HG03066 (cell line): Measurements from ENCODE around the gene BEAN1.

Source experiments
- ATAC-seq: cut with Tn5 transposase; IDR thresholded peaks from one replicate; pipeline ENCODE4 v1.9.1; 2021; ENCODE audit warnings: low read depth; ENCODE audit not compliant: unreplicated experiment

BEAN1 gene

DNA sequence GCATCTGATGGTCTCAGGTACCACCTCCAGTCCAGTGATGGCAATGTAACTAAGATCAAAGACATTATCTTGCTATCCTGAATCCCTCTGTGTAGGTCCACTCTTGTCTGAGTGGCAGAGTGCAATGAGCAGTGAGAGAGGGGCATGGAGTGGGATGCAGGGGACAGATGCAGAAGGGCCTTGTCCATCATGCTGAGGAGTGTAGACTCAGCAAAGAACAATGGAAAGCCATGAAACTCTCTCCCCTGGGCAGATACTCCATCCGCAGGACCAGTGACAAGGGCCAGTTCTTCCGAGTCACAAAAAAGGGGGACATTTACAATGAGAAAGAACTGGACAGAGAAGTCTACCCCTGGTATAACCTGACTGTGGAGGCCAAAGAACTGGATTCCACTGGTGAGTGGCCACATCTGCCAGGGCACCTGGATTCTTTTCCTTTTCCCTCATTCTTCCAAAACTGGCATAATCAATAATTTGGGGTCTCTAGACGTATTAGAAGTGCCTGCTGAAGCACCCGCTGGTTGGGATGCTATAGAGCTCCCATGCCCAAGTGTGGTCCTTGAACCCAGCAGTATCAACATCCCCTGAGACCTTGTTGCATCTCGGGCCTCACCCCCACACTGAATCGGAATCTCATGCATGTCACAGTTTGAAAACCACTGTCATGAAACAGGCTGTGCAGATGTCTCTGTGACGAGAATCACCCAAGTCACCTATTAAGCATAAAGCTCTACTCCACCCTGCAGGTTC is 31.1 kb upstream of the BEAN1 start:
- no peak for ATAC-seq

DNA sequence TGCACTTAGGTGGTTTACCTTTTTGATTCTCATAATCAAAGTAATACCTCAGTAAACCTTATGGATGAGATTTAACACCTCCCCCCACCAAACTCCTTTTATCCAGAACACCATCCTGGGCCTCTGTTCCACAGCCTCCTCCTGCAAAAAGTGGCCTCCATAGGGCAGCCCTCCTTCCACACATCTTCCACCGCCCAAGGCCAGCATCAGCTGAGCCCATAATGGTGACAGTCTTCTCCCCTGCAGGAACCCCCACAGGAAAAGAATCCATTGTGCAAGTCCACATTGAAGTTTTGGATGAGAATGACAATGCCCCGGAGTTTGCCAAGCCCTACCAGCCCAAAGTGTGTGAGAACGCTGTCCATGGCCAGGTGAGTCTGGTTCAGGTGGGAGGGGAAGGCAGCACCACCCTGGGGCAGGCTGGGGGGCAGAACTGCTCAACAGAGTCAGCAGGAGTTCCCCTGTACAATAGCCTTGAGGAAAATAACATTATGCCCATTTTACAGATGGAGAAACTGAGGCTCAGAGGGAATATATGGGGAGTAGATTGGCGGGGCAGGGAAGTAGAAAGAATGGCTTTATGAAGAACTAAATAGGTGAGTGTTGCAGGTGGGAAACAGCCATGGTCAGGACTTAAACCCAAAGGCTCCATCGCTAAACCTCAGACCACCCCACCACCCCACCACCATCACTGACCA is 29.2 kb upstream of the BEAN1 start:
- no peak for ATAC-seq

DNA sequence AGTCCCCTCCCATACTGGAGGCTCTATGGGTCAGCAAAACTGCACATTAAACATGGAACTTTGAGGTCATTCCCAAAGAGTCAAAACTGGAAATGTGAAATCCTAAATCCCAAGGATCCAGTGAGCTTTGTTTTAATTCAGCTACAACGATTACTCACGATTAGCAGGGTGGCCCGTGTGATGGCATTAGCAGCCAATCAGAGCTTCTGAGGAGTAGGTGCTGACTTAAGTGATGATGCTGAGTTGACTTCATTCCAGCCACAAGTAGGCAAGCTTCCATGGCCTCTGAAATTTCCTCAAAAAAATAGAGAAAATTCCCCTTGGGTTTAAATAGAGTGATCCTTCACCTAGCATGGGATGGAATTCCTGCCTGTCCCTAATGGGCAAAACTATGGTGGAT is 28.1 kb upstream of the BEAN1 start:
- ATAC-seq = no peak

DNA sequence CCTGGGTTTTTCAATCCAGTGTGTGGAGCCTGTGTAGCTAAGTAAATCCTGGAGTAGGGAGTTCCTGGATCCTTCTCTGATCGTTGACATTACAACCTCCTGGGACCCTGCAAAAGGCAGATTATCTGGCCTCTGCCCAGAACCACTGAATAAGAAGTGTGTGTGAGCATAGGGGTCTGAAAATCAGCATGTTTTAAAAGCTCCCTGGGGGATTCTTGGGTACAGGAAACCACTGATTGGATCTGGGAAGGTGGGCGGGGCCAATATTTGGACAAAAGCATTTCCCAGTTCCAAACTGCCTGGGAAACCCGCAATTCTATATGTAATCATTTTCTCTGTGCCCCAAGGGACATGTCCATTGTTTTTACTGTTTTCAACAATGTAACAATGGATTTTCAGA is 27.2 kb upstream of the BEAN1 start:
- ATAC-seq = no peak

DNA sequence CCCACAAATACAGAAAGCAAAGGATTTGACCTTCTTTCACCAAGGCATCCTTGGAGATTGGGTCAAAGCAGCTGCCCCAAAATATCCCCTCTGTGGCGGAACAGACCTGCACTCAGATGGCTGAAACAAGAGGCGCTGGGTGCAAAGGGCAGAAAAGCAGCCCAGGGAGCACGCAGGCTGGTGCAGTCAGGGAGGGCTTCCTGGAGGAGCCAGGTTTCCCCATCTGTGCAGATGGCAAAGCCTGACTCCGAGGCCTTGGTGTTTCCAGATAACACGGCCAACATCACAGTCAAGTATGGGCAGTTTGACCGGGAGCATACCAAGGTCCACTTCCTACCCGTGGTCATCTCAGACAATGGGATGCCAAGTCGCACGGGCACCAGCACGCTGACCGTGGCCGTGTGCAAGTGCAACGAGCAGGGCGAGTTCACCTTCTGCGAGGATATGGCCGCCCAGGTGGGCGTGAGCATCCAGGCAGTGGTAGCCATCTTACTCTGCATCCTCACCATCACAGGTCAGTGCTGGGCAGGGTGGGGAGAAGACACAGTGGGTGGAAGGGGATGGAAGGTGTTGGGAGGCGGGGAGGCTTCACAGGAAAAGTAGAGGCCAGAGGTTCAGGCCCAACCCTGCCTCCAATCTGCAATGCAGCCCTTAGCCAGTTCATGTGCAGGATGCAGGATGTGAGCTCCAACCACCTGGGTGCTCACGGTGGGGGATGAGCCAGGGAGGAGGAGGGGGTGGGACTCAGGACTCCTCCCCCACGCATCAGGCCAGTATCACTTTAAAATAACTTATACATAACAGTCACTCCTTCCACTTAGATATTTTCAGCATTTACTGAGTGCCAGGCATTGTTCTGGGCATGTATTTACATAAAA is 26.4 kb upstream of the BEAN1 start:
- ATAC-seq = no peak

DNA sequence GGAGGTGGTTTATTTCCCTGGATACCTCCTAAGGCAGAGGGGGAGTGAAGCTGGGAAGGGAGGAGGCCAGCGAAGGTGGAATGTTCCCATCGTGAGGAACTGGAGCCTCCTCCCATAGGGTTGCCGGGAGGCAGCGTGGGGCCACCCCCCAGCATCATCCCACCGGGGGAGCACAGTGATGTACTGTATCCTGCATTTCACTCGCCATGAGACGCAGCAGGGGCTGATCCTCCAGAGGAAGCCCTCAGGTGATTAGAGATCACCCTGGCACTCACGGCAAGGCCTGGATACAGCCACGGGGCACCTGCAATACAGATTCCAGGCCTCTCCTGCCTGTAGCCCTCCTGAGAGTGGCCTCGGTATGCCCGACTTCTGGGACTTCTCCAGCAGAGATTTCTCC is 25.5 kb upstream of the BEAN1 start:
- no peak for ATAC-seq

DNA sequence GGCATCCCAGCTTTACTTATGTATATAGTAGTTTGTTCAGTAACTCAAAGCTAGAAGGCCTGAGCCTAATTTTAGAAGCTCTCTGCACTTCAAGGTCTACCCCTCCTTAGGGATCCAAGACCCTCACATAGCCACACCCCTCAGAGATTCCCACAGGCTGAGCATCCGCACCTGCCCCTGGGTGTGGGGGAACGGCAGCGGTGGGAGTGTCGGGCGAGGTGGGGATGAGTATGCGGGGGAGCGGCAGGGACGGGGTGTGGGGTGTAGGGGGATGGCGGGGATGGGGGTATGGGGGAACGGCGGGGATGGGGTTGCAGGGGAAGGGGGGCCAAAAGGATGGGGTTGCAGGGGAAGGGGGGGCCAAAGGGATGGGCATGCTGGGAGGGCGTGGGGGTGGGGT is 24.9 kb upstream of the BEAN1 start:
- no peak for ATAC-seq

DNA sequence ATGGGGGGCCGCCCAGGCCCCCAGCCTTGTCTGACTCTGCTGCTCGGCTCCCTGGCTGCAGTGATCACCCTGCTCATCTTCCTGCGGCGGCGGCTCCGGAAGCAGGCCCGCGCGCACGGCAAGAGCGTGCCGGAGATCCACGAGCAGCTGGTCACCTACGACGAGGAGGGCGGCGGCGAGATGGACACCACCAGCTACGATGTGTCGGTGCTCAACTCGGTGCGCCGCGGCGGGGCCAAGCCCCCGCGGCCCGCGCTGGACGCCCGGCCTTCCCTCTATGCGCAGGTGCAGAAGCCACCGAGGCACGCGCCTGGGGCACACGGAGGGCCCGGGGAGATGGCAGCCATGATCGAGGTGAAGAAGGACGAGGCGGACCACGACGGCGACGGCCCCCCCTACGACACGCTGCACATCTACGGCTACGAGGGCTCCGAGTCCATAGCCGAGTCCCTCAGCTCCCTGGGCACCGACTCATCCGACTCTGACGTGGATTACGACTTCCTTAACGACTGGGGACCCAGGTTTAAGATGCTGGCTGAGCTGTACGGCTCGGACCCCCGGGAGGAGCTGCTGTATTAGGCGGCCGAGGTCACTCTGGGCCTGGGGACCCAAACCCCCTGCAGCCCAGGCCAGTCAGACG is 24.4 kb upstream of the BEAN1 start:
- ATAC-seq = no peak

DNA sequence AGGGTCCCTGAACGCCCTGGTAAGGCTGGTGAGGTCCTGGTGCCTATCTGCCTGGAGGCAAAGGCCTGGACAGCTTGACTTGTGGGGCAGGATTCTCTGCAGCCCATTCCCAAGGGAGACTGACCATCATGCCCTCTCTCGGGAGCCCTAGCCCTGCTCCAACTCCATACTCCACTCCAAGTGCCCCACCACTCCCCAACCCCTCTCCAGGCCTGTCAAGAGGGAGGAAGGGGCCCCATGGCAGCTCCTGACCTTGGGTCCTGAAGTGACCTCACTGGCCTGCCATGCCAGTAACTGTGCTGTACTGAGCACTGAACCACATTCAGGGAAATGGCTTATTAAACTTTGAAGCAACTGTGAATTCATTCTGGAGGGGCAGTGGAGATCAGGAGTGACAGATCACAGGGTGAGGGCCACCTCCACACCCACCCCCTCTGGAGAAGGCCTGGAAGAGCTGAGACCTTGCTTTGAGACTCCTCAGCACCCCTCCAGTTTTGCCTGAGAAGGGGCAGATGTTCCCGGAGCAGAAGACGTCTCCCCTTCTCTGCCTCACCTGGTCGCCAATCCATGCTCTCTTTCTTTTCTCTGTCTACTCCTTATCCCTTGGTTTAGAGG is 23.5 kb upstream of the BEAN1 start:
- ATAC-seq = no peak

DNA sequence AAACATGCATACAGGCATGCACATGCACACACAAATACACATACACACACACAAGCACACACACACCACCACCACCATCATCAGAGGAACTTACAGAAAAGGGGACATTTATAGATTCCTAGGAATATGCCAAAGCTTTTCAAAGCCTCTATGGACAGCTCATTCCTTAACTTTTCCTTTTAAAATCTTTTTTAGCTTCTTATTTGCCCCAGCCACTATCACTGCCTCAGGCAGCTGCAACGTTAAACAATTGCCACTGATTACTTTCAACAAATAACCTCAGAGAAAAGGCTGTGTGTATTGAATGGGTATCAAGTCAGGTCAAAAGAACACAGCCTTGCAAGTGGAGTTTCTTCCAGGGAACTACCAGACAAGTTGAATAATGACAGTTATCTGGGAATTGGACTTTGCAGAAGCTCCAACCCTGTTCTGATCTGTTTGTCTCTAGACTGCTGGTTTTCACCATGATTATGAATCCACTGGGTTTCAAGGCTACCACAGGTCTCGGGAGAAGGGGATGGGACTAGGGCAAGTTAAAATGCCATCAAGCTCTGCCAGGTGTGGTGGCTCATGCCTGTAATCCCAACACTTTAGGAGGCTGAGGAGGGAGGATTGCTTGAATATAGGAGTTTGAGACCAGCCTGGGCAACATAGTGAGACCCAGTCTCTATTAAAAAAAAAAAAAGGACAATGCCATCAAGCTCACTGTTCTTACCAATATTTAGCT is 21.9 kb upstream of the BEAN1 start:
- no peak for ATAC-seq

DNA sequence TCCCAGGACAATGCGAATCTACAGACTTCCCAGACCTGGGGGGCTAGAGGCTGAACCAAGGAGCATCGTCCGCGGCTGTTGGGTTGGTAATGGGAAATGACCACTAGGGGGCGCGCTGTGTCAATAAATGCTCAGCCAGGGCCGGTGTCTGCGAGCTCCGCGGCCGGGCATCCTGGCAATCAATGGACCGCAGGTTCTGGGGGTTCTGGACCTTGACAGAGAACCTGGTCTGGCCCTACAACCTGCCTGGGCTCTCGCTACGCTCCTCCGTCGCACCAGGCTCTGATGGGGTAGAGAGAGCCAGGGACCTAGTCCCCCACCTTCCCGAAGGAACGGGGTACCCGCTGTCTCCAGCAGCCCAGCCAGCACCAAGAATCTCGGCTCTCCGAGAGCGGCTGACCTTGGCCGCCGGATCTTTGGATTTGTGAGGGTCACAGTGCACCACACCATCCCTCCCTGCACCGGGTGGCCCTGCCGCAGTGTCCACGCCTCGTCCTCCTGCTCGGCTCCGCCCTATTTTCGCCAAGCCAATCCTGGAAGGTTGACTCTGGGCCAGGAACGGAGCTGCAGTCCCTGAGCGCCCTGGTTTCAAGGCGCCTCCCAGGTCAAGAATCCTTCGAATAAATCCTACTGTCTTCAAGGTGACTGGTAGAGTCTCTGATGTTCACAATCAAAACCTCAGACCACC is 20.4 kb upstream of the BEAN1 start:
- ATAC-seq = peak; percentile 67

DNA sequence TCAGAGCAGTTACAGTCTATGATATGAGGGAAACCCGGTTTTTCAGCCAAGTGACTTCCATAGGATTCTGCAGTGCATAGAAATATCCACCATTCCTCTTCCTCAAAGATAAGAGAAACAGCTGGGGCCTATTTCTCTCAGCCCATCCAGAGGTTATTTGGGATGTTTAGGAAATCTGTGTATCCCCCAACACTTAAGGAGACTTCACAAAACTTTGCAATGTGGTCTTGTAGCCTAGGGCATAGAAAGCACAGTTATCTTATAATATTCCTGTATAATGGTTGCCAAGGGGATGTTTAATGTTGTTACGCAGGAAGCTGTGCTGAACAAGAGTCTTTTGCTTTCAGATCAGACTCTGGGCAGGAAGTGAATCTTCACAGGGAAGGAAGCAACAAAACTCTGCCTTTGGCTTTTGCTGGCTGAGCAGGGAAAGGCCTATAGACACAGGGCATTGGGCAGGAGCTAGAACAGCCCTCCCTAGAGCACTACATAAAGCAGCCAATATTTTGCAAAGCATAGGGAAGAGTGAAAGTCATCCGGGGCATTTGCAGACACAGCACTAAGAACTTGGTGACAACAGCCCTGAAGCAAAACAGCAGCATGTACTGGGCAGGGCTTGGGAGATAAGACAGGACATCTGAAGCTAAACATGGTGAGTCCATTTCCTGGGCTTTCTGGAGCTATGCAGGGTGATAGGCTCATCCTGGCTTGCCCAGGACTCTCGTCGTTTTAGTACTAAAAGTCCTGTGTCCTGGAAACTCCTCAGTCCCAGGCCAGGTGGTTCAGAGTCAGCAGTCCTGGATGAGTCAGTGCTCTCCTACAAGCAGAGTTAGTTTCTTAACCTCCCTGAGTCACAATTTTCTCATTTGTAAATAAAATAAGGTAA is 18.7 kb upstream of the BEAN1 start:
- ATAC-seq = no peak

DNA sequence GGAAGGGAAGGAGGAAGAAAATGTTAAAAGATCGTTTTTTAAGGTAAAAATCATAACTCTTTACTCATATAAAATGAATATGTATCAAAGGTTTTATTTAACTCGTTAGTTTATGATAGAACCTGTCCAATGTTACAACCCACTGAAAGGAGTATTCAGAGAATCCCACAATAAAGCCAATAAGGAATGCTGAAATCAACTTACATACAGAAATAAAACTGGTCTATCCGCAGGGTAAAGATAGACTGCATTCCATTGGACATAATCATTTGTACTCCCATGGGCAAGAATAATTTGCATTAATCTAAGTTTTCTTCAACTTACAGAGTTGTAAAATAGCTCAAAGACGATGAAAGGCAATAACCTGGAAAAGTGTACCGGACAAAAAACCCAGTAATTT is 17.9 kb upstream of the BEAN1 start:
- ATAC-seq = no peak

DNA sequence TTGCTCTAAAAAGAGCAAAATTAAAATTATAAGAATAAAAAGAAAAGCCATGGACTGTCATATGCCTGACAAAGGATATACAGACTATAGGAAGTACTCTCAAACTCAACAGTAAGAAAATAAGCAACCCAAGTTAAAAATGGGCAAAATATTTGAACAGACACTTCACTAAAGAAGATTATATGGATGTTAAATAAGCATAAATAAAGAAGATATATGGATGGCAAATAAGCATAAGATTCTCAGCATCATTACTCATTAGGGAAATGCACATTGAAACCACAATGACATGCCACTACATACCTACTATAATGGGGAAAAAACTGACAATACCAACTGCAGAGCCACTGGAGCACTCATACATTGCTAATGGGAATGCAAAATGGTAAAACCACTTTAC is 14.9 kb upstream of the BEAN1 start:
- no peak for ATAC-seq

DNA sequence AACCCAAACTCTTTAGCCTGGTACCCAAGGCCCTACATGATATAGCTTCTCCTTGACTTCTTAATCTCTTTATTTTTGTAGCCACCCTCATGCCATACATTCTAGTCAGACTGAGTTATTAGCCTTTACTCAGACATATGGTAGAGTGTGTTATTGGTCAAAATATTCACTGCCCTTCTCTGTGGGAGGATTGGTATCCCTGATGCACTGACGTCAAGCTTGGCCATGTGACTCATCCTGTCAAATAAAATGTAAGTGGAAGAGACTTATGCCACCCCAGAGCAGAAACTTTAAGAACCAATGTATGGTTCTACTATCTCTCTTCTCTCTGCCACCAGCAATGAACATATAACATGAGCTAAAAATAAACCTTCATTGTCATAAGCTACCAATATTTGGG is 12.2 kb upstream of the BEAN1 start:
- ATAC-seq = no peak

DNA sequence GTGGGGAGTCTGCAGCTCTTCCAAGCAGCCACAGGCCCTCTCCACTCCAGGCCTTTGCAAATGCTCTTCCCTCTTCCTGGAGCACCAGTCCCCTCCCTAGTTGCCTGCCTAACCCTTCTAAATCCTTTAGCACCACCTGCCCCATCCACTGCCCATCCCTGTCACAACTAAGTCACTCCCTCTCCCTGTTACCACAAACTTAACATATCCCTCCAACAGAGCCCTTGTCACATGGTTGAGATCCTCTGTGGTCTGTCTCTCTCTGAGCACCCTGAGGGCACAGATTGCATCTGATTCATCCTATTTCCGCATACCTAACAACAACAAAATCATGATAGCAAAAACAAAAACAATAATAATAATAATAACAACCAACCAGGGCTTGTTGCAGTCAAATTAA is 11.0 kb upstream of the BEAN1 start:
- ATAC-seq = no peak

DNA sequence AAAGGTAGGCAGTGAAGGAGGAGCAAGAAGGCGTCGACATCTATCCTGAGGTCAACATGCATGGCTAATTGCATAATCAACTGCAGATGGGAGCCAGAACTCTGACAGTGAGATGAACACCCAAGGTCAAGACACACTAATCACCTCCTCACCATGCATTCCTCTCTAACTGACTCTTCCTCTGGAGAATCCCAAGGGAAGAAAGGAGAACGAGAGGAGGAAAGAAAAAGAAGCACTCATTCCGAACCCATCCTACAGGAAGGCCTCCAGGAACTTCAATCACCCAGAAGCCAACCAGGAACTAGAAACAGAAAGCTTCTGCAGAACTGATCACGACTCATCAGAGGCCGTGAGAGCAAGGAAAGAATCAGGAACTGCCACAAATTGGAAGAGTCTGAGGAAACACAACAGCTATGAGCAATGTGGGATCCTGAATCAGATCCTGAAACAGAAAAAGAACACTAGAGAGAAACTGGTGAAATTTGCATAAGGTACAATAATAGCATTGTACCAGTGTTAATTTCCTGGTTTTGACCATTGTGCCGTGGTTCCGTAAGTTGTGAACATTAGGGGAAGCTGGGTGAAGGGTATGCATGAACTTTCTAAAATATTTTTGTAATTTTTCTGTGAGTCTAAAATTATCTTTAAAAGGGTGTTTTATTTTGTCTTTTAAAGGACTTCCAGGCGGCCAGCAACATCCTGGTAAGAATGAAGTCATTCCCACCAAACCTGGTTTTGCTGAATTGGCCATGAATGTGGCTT is 10.0 kb upstream of the BEAN1 start:
- no peak for ATAC-seq
